ENCODE results near the gene BCR.

BCR gene

DNA sequence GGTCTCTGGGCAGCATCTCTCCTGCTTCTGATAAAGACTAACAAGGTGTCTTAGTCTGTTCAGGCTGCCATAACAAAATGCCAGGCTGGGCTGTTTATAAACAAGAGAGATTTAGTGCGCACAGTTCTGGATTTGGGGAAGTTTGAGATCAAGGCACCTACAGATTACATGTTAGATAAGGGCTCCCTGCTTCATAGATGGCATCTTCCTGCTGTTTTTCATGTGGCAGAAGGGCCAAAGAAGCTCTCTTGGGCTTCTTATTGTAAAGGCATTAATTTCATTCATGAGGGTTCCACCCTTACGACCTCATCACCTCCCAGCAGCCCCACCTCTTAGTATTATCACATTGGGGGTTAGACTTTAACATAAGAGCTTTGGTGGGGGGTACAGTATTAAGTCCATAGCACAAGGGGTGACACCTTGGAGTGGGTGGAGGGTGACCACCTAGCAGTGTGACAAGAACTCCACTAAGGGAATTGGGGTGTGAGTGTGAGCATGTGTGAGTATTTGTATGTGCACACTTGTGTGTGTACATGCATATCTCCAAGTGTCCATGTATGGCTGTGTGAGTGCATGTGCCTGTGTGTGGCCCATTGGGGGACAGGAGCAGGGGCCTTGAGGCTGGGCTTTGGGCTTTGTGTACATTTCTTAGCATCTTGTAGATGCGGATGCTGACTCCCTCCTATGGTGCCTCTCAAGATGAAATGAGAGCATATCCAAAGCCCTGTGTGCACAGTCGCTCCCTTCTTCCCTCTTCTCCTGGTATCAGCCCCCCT lies 42.7 kb downstream of the BCR start:
- TF ChIP-seq, protein P1, sequence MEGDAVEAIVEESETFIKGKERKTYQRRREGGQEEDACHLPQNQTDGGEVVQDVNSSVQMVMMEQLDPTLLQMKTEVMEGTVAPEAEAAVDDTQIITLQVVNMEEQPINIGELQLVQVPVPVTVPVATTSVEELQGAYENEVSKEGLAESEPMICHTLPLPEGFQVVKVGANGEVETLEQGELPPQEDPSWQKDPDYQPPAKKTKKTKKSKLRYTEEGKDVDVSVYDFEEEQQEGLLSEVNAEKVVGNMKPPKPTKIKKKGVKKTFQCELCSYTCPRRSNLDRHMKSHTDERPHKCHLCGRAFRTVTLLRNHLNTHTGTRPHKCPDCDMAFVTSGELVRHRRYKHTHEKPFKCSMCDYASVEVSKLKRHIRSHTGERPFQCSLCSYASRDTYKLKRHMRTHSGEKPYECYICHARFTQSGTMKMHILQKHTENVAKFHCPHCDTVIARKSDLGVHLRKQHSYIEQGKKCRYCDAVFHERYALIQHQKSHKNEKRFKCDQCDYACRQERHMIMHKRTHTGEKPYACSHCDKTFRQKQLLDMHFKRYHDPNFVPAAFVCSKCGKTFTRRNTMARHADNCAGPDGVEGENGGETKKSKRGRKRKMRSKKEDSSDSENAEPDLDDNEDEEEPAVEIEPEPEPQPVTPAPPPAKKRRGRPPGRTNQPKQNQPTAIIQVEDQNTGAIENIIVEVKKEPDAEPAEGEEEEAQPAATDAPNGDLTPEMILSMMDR (IDR thresholded peaks at IDR 0.05; ENCODE audit: insufficient read depth, low read length, poor library complexity, severe bottlenecking): no peak
- no peak for DNase-seq (ENCODE audit: extremely low read depth, insufficient read length)
- H3K36me3 ChIP-seq (ENCODE audit: control insufficient read depth, insufficient read depth, low read length): no peaks in the 10 kb centered on the region
- no peaks in the 10 kb centered on the region for H3K27me3 ChIP-seq (replicated peaks; ENCODE audit: control insufficient read depth, insufficient read depth, low read length)
- no peak overlapping the region for H3K4me3 ChIP-seq (replicated peaks; ENCODE audit: low read depth, low read length)

DNA sequence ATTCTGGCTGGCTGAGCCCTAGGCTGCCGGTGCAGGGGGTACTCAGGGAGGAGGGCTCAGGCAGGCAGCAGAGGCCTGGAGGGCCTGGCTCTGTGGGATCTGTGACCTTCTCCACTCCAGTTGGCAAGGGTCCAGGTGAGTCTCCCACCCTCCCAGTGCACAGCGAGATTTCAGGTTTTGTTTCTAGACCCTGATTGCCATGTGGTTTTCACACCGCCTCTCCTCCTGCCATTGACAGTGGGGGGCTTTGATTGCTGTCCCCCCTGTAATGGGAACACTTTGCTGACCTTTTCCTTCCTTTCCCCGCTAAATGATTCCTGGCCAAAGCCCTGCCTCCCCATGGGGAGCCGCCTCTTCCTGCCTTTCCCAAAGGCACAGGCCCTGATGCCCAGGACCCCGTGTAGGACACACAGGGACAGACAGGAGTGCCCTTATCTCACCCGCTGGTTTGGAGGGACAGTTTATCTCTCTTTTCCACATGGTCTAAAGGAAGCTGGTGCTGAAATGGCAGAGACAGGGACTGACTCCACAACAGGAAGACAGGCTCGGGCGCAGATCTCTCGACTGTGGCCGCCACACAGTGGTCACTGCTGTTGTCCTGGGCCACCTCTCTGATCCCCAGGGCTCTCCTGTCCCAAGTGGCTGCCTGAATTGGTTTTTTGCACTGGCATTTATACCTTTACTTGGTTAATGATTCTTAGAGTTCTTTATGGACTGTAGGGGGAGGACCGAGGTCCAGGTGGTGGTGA lies 43.4 kb downstream of the BCR start:
- DNase-seq (ENCODE audit: extremely low read depth, insufficient read length): no peak
- TF ChIP-seq, protein P1 (IDR thresholded peaks at IDR 0.05; ENCODE audit: insufficient read depth, low read length, poor library complexity, severe bottlenecking): no peak
- Histone ChIP-seq H3K4me3 (replicated peaks; ENCODE audit: low read depth, low read length) (no peak overlapping the region), H3K36me3 (ENCODE audit: control insufficient read depth, insufficient read depth, low read length) (no peaks in the 10 kb centered on the region), H3K27me3 (replicated peaks; ENCODE audit: control insufficient read depth, insufficient read depth, low read length) (no peaks in the 10 kb centered on the region)

DNA sequence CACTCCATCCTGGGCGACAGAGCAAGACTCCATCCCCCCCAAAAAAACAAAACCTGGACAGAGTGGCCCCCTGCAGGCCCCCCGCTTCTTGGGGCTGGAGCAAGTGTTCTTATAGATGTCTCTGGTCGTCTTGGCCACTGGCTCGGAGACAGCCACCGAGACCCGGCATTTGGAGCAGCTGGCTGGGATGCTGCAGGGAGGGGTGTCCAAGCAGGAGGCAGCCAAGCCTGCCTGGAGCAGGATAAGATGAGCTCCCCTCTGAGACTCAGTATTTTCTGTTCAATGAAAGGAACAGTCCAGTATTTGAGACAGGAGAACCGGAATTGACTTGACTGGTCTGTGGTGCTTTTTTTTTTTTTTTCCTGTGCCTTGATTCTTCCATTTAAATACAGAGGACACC lies 44.5 kb downstream of the BCR start:
- DNase-seq (ENCODE audit: extremely low read depth, insufficient read length): no peak
- H3K27me3 ChIP-seq (replicated peaks; ENCODE audit: control insufficient read depth, insufficient read depth, low read length): no peaks in the 10 kb centered on the region
- H3K4me3 ChIP-seq (replicated peaks; ENCODE audit: low read depth, low read length): no peak overlapping the region
- TF ChIP-seq, protein P1 (IDR thresholded peaks at IDR 0.05; ENCODE audit: insufficient read depth, low read length, poor library complexity, severe bottlenecking): no peak
- H3K36me3 ChIP-seq (ENCODE audit: control insufficient read depth, insufficient read depth, low read length): no peaks in the 10 kb centered on the region

DNA sequence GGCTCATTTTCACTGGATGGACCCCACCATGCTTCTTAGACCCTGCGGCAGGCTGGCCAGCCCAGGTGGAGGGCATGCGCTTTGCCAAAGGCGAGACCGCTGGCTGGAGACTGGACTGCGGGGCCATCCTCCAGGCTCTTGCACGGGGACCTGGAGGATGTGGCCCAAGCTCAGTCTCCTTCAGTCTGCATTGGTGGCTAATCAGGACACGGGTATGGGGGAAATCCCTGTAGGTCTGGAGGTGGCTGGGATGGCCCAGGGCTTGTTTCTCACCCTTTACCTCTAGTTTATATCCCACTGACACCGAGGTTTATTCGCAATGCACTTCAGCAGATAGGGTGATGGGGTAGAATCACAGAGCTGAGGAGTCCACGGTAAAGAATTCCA lies 45.0 kb downstream of the BCR start:
- Histone ChIP-seq H3K36me3 (ENCODE audit: control insufficient read depth, insufficient read depth, low read length) (no peaks in the 10 kb centered on the region), H3K27me3 (replicated peaks; ENCODE audit: control insufficient read depth, insufficient read depth, low read length) (no peaks in the 10 kb centered on the region), H3K4me3 (replicated peaks; ENCODE audit: low read depth, low read length) (no peak overlapping the region)
- no peak for DNase-seq (ENCODE audit: extremely low read depth, insufficient read length)
- TF ChIP-seq, protein P1 (IDR thresholded peaks at IDR 0.05; ENCODE audit: insufficient read depth, low read length, poor library complexity, severe bottlenecking): no peak

DNA sequence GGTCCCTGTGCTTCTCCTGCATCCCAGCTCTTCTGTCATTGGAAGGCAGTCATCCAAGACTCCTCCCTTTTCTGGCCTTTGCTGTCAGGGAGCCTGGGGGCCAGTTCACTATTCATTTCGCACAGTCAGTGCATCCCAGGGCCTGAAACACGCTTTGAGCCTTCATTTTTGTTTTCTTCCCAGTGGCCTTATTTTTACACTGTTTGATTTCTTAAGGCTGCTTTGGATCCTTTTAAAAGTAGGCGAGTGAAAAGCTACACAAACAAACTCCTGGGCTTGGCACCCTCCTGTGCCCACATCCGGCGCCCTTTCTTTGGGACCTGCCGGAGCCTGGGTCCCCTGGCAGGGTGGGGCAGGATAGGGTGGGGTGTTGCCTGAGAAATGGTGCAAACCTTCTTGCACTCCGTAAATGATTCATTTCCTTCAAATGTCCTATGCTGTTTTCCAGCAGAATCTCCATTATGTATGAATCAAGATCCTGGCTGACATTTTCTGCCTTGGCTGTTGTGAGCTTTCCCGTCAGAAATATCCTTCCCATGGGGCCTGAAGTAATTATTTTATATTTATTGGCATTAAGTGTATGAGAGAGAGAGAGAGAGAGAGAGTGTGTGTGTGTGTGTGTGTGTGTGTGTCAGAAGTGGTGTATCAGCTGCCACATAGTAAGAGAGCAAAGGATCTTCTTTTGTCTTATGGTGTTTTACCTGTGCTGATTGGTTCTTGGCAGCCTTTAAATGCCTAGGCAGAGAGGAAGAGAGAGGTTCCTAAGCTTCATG lies 45.6 kb downstream of the BCR start:
- Histone ChIP-seq H3K36me3 (ENCODE audit: control insufficient read depth, insufficient read depth, low read length) (0 out of 2 replicates have a peak, but pooled peaks cover 1% of the 10 kb centered on the region), H3K4me3 (replicated peaks; ENCODE audit: low read depth, low read length) (no peak overlapping the region), H3K27me3 (replicated peaks; ENCODE audit: control insufficient read depth, insufficient read depth, low read length) (no peaks in the 10 kb centered on the region)
- no peak for DNase-seq (ENCODE audit: extremely low read depth, insufficient read length)
- TF ChIP-seq, protein P1 (IDR thresholded peaks at IDR 0.05; ENCODE audit: insufficient read depth, low read length, poor library complexity, severe bottlenecking): no peak

Data from GM06990 (cell line).